GM19025 (cell line): ENCODE data around the gene WASHC2A.
"Not testable (repeated sequence)": the region's sequence is repeated elsewhere in the genome, so short reads cannot be mapped to it uniquely, and the experiment has no call there.

Experiments used
- ATAC-seq: cut with Tn5 transposase; IDR thresholded peaks from one replicate; pipeline ENCODE4 v1.9.1; 2021; ENCODE audit warnings: mild to moderate bottlenecking, low read depth, moderate library complexity; ENCODE audit not compliant: unreplicated experiment

Gene WASHC2A

GRCh38 chr10:50063100-50063499 lies 4.7 kb upstream of the WASHC2A start:
- ATAC-seq, result no peak

GRCh38 chr10:50068352-50068659 lies 552 bp downstream of the WASHC2A start:
- not testable (repeated sequence) for ATAC-seq

DNA sequence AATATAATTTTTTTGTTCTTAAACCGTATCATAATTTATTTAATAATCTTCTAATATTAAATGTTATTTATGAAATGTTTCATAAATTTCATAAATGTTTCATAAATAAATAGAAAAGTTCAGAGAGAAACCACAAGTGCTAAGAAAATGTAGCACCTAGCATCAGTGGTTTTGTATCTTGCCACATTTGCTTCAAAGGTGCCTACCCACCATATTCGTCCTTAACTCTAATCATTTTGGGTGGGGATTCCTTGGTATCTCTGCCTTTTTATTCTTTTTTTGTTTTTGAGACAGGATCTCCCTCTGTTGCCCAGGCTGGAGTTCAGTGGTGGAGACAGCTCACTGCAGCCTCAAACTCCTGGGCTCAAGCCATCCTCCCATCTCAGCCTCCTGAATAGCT lies 7.4 kb downstream of the WASHC2A start:
- not testable (repeated sequence) for ATAC-seq

- ATAC-seq, result not testable (repeated sequence)
Observed at GRCh38 chr10:50075544-50075943, 7.8 kb downstream of the WASHC2A start.

- not testable (repeated sequence) for ATAC-seq
Observed at GRCh38 chr10:50091304-50091703, 23.6 kb downstream of the WASHC2A start.

- ATAC-seq, result not testable (repeated sequence)
Observed at GRCh38 chr10:50092928-50093327, 25.2 kb downstream of the WASHC2A start.

- not testable (repeated sequence) for ATAC-seq
Observed at GRCh38 chr10:50094630-50095029, 26.9 kb downstream of the WASHC2A start.

- ATAC-seq, result not testable (repeated sequence)
Observed at GRCh38 chr10:50095402-50095801, 27.6 kb downstream of the WASHC2A start.

DNA sequence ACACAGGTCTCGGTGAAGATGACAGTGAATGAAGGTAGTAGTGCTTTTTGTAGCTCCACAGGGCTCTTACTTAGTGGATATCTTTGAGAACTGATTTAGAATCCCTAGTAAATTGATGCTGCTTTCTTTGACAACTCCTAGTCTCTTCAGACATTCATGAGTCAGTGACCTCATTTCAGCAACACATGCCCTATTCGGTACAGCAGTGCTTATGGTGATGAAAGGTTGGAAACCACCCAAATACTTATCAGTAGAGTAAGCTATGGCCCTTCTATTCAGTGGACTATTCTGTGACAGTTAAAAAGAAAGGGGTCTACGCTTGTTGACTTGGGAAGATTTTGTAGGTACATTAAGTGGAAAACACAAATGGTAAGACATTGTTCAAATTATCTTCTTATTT lies 29.0 kb downstream of the WASHC2A start:
- ATAC-seq, result not testable (repeated sequence)

DNA sequence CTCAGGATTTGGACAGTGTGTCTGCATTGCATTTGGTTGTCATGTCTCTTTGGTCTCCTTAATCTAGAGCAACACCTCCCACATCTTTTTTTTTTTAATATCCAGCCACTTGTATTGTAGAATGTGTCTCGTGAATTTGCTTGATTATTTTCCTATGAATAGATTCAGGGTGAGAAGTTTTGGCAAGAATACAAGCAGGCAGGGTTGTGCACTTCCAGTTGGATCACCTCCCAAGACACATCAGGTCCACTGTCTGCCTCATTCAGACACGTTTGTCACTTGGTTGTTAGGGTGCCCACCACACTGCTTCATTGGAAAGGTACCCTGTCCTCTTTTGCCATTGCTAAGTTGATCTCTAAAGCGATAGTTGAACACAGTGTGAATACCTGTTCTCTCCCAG lies 30.9 kb downstream of the WASHC2A start:
- not testable (repeated sequence) for ATAC-seq

GRCh38 chr10:50101139-50101582 lies 33.4 kb downstream of the WASHC2A start:
- not testable (repeated sequence) for ATAC-seq

DNA sequence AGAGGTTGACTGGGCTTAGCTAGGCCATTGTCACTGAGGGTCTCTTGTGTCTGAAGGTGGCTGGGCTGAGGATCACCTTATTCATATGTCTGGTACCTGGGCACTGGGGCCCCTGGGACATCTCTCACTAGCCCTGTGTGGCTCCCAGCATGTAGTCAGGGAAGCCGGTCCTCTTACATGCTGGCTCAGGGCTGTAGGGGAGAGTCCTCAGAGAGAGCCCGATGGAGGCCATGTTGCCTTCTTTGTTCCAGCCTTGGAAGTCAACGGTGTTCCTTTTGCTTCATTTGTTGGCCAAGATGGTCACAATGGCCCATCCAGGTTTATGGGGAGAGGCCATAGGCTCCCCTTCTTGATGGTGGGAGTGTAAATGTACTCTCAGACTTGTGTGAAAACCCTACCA lies 34.0 kb downstream of the WASHC2A start:
- ATAC-seq, result not testable (repeated sequence)

DNA sequence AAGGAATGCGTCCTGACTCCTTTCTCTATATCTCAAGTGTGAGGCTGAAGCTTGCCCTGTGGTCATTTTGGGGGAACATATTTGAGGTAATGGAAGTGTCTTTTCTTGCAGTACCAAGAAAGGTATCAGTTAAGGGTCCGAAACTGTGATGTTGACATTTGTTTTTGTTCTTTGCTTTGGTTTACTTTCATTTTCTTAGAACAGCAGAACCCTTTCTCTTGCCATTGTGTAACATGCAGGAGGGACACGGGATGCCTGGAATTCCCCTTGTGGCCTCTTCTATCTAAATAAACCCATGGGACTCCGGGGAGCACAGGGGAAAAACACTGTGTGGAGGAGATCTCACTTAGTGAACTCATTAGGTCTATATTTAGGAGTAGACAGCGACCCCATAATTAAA lies 34.5 kb downstream of the WASHC2A start:
- ATAC-seq, result peak; percentile 89

DNA sequence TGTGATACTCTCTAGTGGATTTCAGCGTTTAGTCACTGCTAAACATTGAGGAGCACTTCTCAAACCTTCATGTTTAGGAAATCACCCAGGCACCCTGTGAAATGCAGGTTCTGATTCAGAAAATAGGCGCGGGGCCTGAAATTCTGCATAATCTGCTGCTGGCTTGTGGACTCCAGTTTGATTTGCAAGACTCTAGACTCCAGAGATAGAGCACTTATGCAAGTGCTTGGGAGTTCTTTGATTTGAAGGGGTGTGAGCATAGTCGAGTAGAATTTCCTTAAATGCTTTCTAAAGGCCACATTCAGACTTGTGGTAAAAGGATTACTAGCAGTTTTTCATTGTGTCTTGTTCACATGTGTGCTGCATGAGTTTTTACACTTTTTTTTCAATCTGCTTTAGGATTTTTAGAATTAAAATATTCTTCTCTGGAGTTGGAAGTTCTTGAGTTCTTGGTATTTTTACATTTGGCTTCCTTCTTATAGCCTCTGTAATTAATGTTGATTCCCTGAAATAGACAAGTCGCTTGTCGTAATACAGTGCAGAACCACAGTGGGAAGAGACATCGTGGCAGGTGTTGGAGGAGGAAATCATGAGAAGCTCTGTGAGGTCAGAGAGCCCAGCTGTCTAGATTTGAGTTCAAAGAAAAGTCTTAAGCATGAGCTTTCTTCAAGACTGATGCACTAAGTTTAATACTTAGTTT lies 41.4 kb downstream of the WASHC2A start:
- ATAC-seq, result not testable (repeated sequence)

DNA sequence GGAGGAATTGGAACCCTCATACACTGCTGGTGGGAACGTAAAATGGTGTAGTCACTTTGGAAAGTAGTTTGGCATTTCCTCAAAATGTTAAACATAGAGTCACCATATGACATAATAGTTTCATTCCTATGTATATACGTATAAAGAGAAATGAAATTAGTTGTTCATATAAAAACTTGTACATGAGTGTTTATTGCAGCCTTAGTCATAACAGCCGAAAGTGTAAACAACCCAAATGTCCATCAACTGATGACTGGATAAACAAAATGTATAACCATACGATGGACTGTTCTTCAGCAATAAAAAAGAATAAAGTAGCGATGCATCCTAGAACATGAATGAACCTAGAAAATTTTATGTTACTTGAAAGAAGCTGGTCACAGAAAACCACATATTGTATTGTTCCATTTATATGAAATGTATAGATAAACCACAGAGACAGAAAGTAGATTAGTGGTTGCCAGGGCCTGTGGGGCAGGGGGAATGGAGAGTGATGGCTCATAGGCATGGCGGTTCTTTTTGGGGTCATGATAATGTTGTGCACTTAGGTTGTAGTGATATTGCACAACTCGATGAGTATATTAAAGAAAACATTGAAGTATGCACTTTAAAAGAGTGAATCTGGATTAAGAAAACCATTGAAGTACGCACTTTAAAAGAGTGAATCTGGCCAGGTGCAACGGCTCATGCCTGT lies 44.8 kb downstream of the WASHC2A start:
- ATAC-seq, result not testable (repeated sequence)

DNA sequence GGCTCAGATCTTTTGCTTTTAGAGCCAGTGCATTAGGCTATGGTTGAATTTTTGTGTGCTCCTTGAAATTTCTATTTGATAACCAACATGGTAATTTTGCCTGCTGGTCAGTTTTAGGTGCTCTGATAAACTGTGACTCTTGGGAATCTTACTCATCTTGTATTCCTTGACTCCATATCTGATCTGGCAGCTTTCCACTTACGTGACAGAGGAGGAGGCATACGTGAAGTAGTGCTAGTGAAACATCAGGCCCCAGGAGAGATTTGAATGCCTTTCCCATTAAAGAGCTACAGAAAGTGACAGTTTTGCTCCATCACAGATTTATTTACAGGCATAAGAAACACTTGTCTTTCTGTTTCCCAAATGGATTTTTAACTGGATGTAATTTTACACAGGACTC lies 59.0 kb downstream of the WASHC2A start:
- not testable (repeated sequence) for ATAC-seq

- ATAC-seq, result not testable (repeated sequence)
Observed at GRCh38 chr10:50127770-50128292, 60.1 kb downstream of the WASHC2A start.

DNA sequence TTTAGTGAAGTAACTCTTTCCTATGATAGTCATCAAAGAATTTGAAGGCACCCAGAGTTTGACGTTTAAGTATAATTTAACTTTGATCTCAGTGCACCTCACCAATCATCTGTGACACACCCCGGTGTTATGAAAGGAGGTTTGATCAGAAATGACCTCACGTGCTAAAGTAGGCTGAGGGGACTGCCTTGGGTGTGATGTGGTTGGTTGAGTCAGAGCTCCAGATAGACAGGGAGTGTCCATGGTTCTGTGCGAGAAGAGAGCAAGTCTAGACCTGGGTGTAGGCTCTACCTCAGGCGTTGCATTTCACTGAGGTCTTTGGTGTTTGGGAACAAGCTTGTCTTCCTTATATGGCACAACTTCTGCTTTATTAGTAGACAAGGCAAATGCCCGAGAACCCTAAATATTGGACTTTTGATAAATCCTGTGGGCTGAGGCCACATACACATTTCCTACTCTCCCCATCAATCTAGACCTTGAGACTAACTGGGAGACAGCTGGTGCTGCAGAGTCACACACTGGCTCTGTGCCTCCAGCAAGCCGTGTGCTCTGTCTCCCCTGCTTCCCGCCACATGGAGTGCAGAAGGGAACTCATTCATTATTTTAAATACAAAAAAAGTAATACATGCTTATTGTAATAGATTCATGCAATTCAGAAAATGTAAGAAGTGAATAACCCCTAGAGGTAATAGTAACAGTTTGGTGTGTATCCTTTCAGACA lies 63.7 kb downstream of the WASHC2A start:
- ATAC-seq, result not testable (repeated sequence)

DNA sequence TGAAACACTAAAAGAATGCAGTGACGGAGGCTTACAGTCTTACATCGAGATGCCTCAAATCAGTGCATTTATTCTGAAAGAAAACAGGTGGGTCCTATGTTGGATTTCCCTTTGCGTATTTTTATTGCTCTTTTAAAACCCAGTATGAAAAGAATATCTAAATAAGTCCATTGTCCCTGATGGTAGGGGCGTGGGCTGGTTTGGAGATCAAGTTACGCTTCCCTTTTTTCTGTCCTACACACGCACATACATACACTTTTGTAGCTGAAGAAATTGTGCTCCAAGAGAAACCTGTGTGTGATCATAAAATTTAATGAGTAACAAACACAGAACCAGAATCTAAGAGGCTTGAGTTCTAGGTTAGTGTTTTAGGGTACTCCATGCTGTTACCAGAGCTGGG lies 64.6 kb downstream of the WASHC2A start:
- ATAC-seq, result not testable (repeated sequence)

DNA sequence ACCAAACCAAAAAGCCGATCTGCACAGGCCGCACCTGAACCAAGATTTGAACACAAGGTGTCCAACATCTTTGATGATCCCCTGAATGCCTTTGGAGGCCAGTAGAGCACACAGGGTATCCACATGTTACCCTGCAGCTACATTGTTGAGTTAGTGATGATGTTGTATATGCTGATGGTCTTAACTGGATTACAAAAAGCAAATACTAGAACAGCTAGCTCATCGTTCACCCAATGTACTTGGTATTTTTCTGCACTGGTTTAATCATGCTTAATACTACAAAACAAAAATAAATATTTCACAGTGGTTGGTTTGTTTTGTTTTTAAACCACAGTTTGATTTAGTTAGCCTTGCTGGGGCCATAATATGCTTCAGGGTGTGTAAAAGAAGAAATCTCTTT lies 65.1 kb downstream of the WASHC2A start:
- not testable (repeated sequence) for ATAC-seq
